HFFc6 (cell line): Measurements from ENCODE around the gene ZRANB3. TPM values are rescaled to one million over a fixed set of nuclear protein-coding genes. Genes with fewer than 3 reads are reported as not detected.
A peak's percentile ranks its signal among the peaks of the same experiment; 100 is the strongest.
"Not testable (repeated sequence)": the region's sequence is repeated elsewhere in the genome, so short reads cannot be mapped to it uniquely, and the experiment has no call there.

ENCODE experiments used
- DNase-seq: peaks from one replicate; pipeline ENCODE4 v3.0.0-alpha.2; 2018
- H3K27ac Mint-ChIP-seq: 2 replicates; pipeline ENCODE4 v1.8.0; 2020; ENCODE audit warnings: mild to moderate bottlenecking, mixed read lengths
- H3K27me3 Mint-ChIP-seq: 2 replicates; pipeline ENCODE4 v1.8.0; 2021; ENCODE audit warnings: mild to moderate bottlenecking, moderate library complexity, mixed read lengths; ENCODE audit not compliant: insufficient read depth
- H3K36me3 Mint-ChIP-seq: 2 replicates; pipeline ENCODE4 v1.8.0; 2021; ENCODE audit warnings: low read depth, mixed read lengths
- H3K4me1 Mint-ChIP-seq: 2 replicates; pipeline ENCODE4 v1.8.0; 2020; ENCODE audit warnings: low read depth, mixed read lengths
- H3K4me3 Mint-ChIP-seq: 2 replicates; pipeline ENCODE4 v1.8.0; 2020; ENCODE audit warnings: mild to moderate bottlenecking, moderate library complexity, mixed read lengths
- H3K9me3 Mint-ChIP-seq: 2 replicates; pipeline ENCODE4 v1.8.0; 2020; ENCODE audit warnings: mild to moderate bottlenecking, mixed read lengths
- CTCF ChIP-seq: fragments of 200-600 bp; sonication (generic); IDR thresholded peaks from 2 replicates; pipeline ENCODE4 v1.5.0; 2021; ENCODE audit warnings: antibody characterized with exemption, mild to moderate bottlenecking
- total RNA-seq, 6 experiments: library from RNA; stranded (reverse); fragmentation: NEBNext Ultra II Directional; extraction: Animal tissue kit (Norgen Biotek cat#: 25700); gene quantifications; 2 replicates in 1 of 6; 3 replicates in 5 of 6; pipeline ENCODE4 v1.2.3, GENCODE V29; 2021

ZRANB3 gene
- total RNA-seq, 6 experiments from 2014 or later: 8.1 to 10.2 (median 8.8) TPM

- Mint-ChIP-seq H3K9me3 (no peaks in the 10 kb centered on the region), H3K27ac (no peak overlapping the region), H3K36me3 (peaks cover 12% of the 10 kb centered on the region; the same call in 1 of the 2 replicates), H3K27me3 (no peaks in the 10 kb centered on the region), H3K4me3 (no peak overlapping the region), H3K4me1 (0 out of 2 replicates have a peak, but pooled peaks cover 6% of the 10 kb centered on the region)
- TF ChIP-seq CTCF: no peak
- no peak for DNase-seq
Observed at GRCh38 chr2:135510577-135510976, 20.4 kb downstream of the ZRANB3 start.

- TF ChIP-seq CTCF: no peak
- H3K9me3 Mint-ChIP-seq: no peaks in the 10 kb centered on the region
- H3K4me3 Mint-ChIP-seq: no peak overlapping the region
- DNase-seq: no peak
- no peaks in the 10 kb centered on the region for H3K27me3 Mint-ChIP-seq
- H3K4me1 Mint-ChIP-seq: no peaks in the 10 kb centered on the region
- no peak overlapping the region for H3K27ac Mint-ChIP-seq
- peaks cover 16% of the 10 kb centered on the region for H3K36me3 Mint-ChIP-seq
Observed at GRCh38 chr2:135504811-135505210, 26.2 kb downstream of the ZRANB3 start.

- peaks cover 40% of the 10 kb centered on the region for H3K36me3 Mint-ChIP-seq
- not testable (repeated sequence) for H3K27ac Mint-ChIP-seq, DNase-seq, H3K27me3 Mint-ChIP-seq, H3K4me3 Mint-ChIP-seq, H3K4me1 Mint-ChIP-seq
- peaks cover 14% of the 10 kb centered on the region for H3K9me3 Mint-ChIP-seq
Observed at GRCh38 chr2:135498588-135498987, 32.4 kb downstream of the ZRANB3 start.

GRCh38 chr2:135494917-135495316, 36.1 kb downstream of the ZRANB3 start:
- no peak overlapping the region for H3K27ac Mint-ChIP-seq
- DNase-seq: no peak

GRCh38 chr2:135494503-135494902, 36.5 kb downstream of the ZRANB3 start:
- no peak for DNase-seq
- H3K9me3 Mint-ChIP-seq: peaks cover 14% of the 10 kb centered on the region
- no peaks in the 10 kb centered on the region for H3K27me3 Mint-ChIP-seq
- peaks cover 28% of the 10 kb centered on the region for H3K36me3 Mint-ChIP-seq
- TF ChIP-seq CTCF: no peak
- peaks cover 15% of the 10 kb centered on the region for H3K4me1 Mint-ChIP-seq
- no peak overlapping the region for H3K27ac Mint-ChIP-seq
- no peak overlapping the region for H3K4me3 Mint-ChIP-seq

More at GRCh38 chr2:135494917-135495316, 36.1 kb downstream of the ZRANB3 start:
- Mint-ChIP-seq H3K27me3 (no peaks in the 10 kb centered on the region), H3K36me3 (peaks cover 32% of the 10 kb centered on the region), H3K9me3 (peaks cover 14% of the 10 kb centered on the region), H3K4me3 (no peak overlapping the region), H3K4me1 (peaks cover 11% of the 10 kb centered on the region)
- no peak for TF ChIP-seq CTCF

- Mint-ChIP-seq H3K36me3 (peaks cover 27% of the 10 kb centered on the region), H3K4me1 (peaks cover 23% of the 10 kb centered on the region), H3K9me3 (no peaks in the 10 kb centered on the region), H3K4me3 (no peak overlapping the region; the same call in 1 of the 2 replicates), H3K27ac (peak overlapping the region; percentile 72), H3K27me3 (no peaks in the 10 kb centered on the region)
- TF ChIP-seq CTCF: no peak
- peak; percentile 53 for DNase-seq
Observed at GRCh38 chr2:135490376-135490775, 40.6 kb downstream of the ZRANB3 start.
